Mammary epithelial cell (primary cell): ENCODE results near the gene SLC7A9.

Source experiments
- CTCF ChIP-seq, 2 donors: IDR thresholded peaks in 1 of 2; conservative IDR thresholded peaks in 1 of 2; 2 replicates each; pipeline ENCODE4 v1.5.1; 2011 to 2012; ENCODE audit warnings: inconsistent platforms in 2 of 2, low read length in 2 of 2, mild to moderate bottlenecking in 2 of 2, control low read depth in 1 of 2, low read depth in 1 of 2; ENCODE audit not compliant: insufficient read depth in 1 of 2; ENCODE audit errors: extremely low read depth in 1 of 2
- EZH2 ChIP-seq: IDR thresholded peaks from 2 replicates; pipeline ENCODE4 v1.6.1; 2012; ENCODE audit warnings: low read length, inconsistent platforms, borderline replicate concordance

GRCh38 chr19:32859591-32859990, 10.0 kb downstream of the SLC7A9 start:
- TF ChIP-seq CTCF (conservative IDR thresholded peaks at IDR 0.05 in 1 of 2, IDR thresholded peaks at IDR 0.05 in 1 of 2; ENCODE audit: extremely low read depth in 1 of 2, insufficient read depth in 1 of 2, low read depth in 1 of 2, low read length in 2 of 2) (no peak), EZH2 (no peak)
